HG03342 (cell line): ENCODE measurements around the gene ACBD4.

Source experiments
- ATAC-seq: cut with Tn5 transposase; IDR thresholded peaks from one replicate; pipeline ENCODE4 v1.9.1; 2021; ENCODE audit warnings: mild to moderate bottlenecking, moderate library complexity; ENCODE audit not compliant: unreplicated experiment

Gene ACBD4

GRCh38 chr17:45135192-45135977, at the start of gene ACBD4:
TSS of gene ACBD4 (plus strand) at chr17:45135687. CDS start at chr17:45136145, 458 bp downstream.
- ATAC-seq, result peak; percentile 75

GRCh38 chr17:45086391-45086790, 49.1 kb upstream of the ACBD4 start:
- no peak for ATAC-seq

GRCh38 chr17:45086865-45087503, 48.5 kb upstream of the ACBD4 start:
- ATAC-seq, result no peak

GRCh38 chr17:45087504-45087975, 47.9 kb upstream of the ACBD4 start:
- no peak for ATAC-seq

- ATAC-seq, result no peak
Observed at GRCh38 chr17:45087978-45088377, 47.5 kb upstream of the ACBD4 start.

- ATAC-seq, result no peak
Observed at GRCh38 chr17:45088741-45089140, 46.7 kb upstream of the ACBD4 start.

GRCh38 chr17:45090711-45091110, 44.8 kb upstream of the ACBD4 start:
- no peak for ATAC-seq

GRCh38 chr17:45091778-45092425, 43.6 kb upstream of the ACBD4 start:
- no peak for ATAC-seq

- no peak for ATAC-seq
Observed at GRCh38 chr17:45092911-45093430, 42.5 kb upstream of the ACBD4 start.

- no peak for ATAC-seq
Observed at GRCh38 chr17:45093444-45094110, 41.9 kb upstream of the ACBD4 start.

GRCh38 chr17:45096141-45096540, 39.3 kb upstream of the ACBD4 start:
- no peak for ATAC-seq

- no peak for ATAC-seq
Observed at GRCh38 chr17:45096926-45097325, 38.6 kb upstream of the ACBD4 start.

- no peak for ATAC-seq
Observed at GRCh38 chr17:45098081-45098868, 37.2 kb upstream of the ACBD4 start.

- no peak for ATAC-seq
Observed at GRCh38 chr17:45098869-45099616, 36.4 kb upstream of the ACBD4 start.

- no peak for ATAC-seq
Observed at GRCh38 chr17:45101546-45101882, 34.0 kb upstream of the ACBD4 start.

- ATAC-seq, result no peak
Observed at GRCh38 chr17:45101883-45102811, 33.3 kb upstream of the ACBD4 start.

- no peak for ATAC-seq
Observed at GRCh38 chr17:45102856-45103255, 32.6 kb upstream of the ACBD4 start.

GRCh38 chr17:45103269-45103795, 32.2 kb upstream of the ACBD4 start:
- no peak for ATAC-seq
